ENCODE measurements around the gene DCAF17.

Gene DCAF17

GRCh38 chr2:171430516-171431410 is 3.3 kb upstream of the DCAF17 start:
- no peak overlapping the region for H3K4me3 ChIP-seq (ENCODE audit: control insufficient read depth, low read depth, low read length)
- no peak for TF ChIP-seq CTCF (IDR thresholded peaks at IDR 0.05; ENCODE audit: control insufficient read depth, insufficient read depth, low read depth, low read length, missing control alignments)
- no peak for DNase-seq (ENCODE audit: low read depth)

- no peak for TF ChIP-seq CTCF (IDR thresholded peaks at IDR 0.05; ENCODE audit: control insufficient read depth, insufficient read depth, low read depth, low read length, missing control alignments)
- H3K4me3 ChIP-seq (ENCODE audit: control insufficient read depth, low read depth, low read length), result no peak overlapping the region
- no peak for DNase-seq (ENCODE audit: low read depth)
Measured at GRCh38 chr2:171431677-171432167, 2.3 kb upstream of the DCAF17 start.

DNA sequence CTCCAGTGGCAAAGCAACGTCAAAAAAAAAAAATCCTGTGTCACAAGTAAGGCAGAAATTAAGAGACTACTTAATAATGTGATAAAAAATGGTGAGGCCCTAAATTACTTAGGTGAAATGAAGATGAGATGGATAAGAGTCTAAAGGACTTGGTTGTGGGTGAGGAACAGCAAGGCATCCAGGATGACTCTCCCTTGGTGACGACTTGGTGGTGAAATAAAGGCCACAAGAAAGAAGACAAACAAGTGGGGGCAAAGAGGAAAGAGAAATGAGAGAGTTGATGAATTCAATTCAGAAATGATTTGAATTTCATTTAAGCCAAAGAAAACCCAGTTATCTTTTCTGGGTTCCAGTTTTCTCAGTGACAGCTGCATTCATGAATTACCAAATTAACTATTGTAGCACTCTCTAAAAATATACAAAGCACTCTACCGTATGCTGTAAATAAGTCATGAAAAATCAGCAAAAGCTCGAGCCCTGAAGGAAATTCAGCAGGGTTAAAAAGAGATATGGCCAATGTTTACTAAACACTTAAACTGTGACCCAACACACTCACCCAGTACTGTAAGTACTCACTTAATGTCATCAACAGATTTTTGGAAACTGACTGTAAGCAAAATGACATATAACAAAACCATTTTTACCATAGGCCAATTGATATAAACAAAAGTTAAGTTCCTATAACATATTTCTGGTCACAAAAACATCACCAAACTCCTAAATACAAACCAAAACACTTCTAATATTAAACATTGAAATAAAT is 1.6 kb upstream of the DCAF17 start:
- no peak overlapping the region for H3K4me3 ChIP-seq (ENCODE audit: control insufficient read depth, low read depth, low read length)
- DNase-seq (ENCODE audit: low read depth), result no peak
- TF ChIP-seq CTCF (IDR thresholded peaks at IDR 0.05; ENCODE audit: control insufficient read depth, insufficient read depth, low read depth, low read length, missing control alignments), result no peak

DNA sequence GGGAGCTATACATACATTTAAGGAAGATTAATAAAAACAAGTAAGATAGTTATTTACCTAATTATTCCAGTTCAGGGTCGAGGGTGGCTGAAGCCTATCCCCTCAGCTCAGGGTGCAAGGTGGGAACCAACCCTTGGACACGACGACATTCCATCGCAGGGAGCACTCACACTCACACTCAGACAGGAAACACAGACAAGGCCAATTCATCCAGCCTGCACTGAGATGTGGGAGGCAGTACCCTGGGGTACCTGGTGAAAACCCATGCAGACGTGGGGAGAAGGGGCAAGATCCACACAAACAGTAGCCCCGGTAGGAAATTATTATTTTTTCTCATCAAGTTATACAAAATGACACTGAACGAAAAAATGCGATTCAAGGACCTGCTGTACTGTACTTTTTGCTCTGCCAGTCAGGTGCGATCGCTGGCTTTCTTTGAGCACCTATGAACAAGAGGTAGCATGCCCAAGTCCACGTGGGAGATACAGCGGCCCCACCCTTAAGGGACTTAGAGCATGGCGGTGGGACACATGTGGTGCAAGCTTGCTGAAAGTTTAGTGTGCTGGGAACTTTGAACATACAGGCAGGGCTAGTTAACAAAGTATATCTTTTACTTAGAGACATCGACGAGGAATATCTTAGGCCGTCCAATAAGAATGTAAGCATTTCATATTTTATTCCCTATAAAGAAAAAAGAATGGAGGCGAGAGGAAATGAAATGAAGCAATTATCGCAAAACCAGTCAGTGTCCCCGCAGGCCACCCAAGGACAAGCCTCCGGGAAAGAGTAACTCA is 860 bp upstream of the DCAF17 start:
- H3K4me3 ChIP-seq (ENCODE audit: control insufficient read depth, low read depth, low read length), result peak overlapping the region; percentile 98
- TF ChIP-seq CTCF (IDR thresholded peaks at IDR 0.05; ENCODE audit: control insufficient read depth, insufficient read depth, low read depth, low read length, missing control alignments), result no peak
- DNase-seq (ENCODE audit: low read depth), result no peak

DNA sequence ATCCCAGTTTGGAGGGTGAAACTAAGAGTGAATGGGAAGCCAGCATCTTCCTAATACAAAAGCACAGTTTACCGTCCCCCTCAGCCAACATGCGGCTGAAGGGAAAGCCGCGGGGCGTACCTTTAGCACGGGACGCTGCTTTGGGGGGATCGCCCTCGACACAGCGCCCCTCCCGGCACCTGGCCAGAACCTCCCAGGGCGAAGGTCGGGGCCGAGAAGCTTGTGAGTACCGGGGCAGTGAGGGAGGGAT is 338 bp upstream of the DCAF17 start, which contains the start of gene METTL8:
METTL8 (minus strand) TSS at position 228 of the 250 bp plus-strand sequence. CDS start 41,805 bp downstream, outside the sequence.
- peak; percentile 33 for TF ChIP-seq CTCF (IDR thresholded peaks at IDR 0.05; ENCODE audit: control insufficient read depth, insufficient read depth, low read depth, low read length, missing control alignments)
- DNase-seq (ENCODE audit: low read depth), result no peak
- peak within 1 kb of the TSS; percentile 98 for H3K4me3 ChIP-seq (ENCODE audit: control insufficient read depth, low read depth, low read length)

- DNase-seq (ENCODE audit: low read depth), result peak; percentile 63
Measured at GRCh38 chr2:171436307-171436706, 2.3 kb downstream of the DCAF17 start.

More at GRCh38 chr2:171436307-171436706, 2.3 kb downstream of the DCAF17 start:
- no peak for TF ChIP-seq CTCF (IDR thresholded peaks at IDR 0.05; ENCODE audit: control insufficient read depth, insufficient read depth, low read depth, low read length, missing control alignments)
- H3K4me3 ChIP-seq (ENCODE audit: control insufficient read depth, low read depth, low read length), result no peak overlapping the region
